ENCODE results near the gene DUS1L. TPM values are rescaled to one million over a fixed set of nuclear protein-coding genes. Genes with fewer than 3 reads are reported as not detected.

The DUS1L gene
- total and polyA plus RNA-seq, 4 donors: 40.0 to 179 (median 100.0) TPM

DNA sequence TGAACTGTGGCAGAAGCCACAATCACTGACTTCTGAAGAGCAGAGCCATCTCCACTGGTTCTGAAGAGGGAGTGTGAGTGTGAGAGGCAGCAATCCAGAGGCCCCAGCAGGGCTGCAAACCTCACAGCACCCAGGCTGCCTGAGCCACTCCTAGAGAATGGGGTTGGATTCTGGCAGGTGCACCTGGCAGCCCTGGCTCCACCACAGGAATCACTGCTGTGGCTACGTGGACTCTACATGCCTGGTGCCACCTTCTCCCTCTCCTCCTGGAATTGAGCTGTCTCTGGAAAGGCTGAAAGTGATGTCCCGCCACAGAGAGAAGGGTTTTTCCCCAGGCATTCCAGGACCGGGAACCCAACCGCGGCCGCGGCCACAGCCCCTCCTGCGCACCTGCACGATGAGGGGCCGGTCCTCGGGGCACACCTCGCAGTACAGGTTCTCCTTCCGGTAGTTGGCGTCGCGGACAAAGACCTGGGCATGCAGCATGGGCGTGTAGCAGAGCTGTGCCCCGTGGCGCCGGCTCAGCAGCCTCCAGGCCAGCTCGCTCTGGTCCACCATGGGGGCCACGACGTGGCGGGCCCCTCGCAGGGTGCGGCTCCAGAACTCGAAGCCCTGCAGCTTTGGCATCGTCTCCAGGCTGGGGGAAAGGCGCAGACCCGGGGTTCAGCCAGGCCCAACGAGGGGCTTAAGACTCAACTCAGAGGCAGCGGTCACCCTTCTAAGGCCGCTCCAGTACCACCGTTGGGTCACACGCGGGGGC lies 991 bp downstream of the DUS1L start:
- Histone ChIP-seq H3K36me3 (ENCODE audit: control insufficient read depth in 4 of 4, insufficient read depth in 4 of 4, low read length in 4 of 4) (peaks cover 0 to 43% (median 6%) of the 10 kb centered on the region in 4 donors), H3K9me3 (ENCODE audit: control insufficient read depth in 4 of 4, insufficient read depth in 3 of 4, low read length in 3 of 4) (no peaks in the 10 kb centered on the region), H3K4me3 (peak overlapping the region; percentile 81), H3K9ac (ENCODE audit: insufficient read depth in 1 of 2, low read length in 2 of 2) (no peak overlapping the region), H3K4me1 (ENCODE audit: control insufficient read depth in 5 of 5, insufficient read depth in 5 of 5, low read length in 5 of 5) (peaks cover 0 to 19% (median 10%) of the 10 kb centered on the region in 5 donors), H3K27ac (ENCODE audit: low read depth in 1 of 2, low read length in 1 of 2) (peak overlapping the region in 1 of 2 donors; percentile 28), H3K27me3 (ENCODE audit: control insufficient read depth in 3 of 3, insufficient read depth in 3 of 3, low read length in 2 of 3) (no peaks in the 10 kb centered on the region)
- TF ChIP-seq, protein P1, sequence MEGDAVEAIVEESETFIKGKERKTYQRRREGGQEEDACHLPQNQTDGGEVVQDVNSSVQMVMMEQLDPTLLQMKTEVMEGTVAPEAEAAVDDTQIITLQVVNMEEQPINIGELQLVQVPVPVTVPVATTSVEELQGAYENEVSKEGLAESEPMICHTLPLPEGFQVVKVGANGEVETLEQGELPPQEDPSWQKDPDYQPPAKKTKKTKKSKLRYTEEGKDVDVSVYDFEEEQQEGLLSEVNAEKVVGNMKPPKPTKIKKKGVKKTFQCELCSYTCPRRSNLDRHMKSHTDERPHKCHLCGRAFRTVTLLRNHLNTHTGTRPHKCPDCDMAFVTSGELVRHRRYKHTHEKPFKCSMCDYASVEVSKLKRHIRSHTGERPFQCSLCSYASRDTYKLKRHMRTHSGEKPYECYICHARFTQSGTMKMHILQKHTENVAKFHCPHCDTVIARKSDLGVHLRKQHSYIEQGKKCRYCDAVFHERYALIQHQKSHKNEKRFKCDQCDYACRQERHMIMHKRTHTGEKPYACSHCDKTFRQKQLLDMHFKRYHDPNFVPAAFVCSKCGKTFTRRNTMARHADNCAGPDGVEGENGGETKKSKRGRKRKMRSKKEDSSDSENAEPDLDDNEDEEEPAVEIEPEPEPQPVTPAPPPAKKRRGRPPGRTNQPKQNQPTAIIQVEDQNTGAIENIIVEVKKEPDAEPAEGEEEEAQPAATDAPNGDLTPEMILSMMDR (IDR thresholded peaks at IDR 0.05; ENCODE audit: control extremely low read depth, extremely low read depth): no peak
- ATAC-seq (ENCODE audit: insufficient read depth, low FRiP score) (no peak), DNase-seq (no peak)
- WGBS, 2 donors: 27 to 43% methylated on average over 36 of the region's 36 CpGs

DNA sequence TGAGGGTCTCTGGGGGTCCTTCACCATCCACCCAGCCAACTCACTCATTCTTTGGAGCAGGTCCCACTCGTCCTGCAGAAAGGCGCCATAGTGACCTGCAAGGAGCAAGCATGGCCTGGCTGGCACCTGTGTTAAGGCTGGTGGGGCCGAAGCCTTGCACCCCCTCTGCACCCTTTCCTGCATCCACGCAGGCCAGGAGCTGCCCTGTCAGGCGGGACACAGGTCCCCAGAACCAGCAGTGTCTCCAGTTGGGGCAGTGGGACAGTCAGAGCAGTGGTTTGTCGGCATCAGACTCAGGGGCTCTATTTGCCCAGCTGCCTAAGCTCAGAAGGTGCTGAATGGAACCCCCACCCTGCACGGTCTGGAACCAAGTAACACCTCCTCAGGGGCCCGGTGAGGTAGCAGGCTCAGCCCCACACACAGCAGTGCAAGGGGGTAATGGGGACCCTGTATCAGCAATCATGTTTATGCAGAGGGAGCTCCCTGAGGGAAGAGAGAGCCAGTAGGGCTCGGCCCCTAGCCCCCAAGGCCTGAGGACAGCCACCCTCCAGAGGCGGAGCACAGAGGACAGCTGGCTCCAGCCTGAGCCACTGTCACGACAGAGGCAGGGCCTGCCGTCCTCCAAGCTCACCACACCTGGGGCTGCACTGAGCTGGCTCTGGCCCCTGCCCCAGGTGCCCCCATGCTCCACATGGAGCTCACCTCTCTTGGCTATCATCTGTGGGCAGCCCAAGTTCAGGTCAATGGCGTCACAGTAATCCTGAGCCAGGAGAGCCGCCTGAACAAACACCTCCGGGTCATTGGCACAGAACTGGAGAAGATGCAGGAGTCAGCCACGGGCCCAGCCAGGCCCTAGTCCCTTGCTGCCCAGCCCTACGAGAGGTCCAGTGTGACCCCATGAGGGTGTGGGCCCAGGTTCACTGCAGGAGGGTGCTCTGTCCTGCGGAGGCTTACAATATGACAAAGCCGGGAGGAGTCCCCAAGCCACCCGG lies 1.9 kb downstream of the DUS1L start:
- no peak for DNase-seq
- Histone ChIP-seq H3K9ac (ENCODE audit: insufficient read depth in 1 of 2, low read length in 2 of 2) (no peak overlapping the region), H3K4me3 (no peak overlapping the region), H3K36me3 (ENCODE audit: control insufficient read depth in 4 of 4, insufficient read depth in 4 of 4, low read length in 4 of 4) (peaks cover 0 to 52% (median 6%) of the 10 kb centered on the region in 4 donors), H3K9me3 (ENCODE audit: control insufficient read depth in 4 of 4, insufficient read depth in 3 of 4, low read length in 3 of 4) (no peaks in the 10 kb centered on the region), H3K27me3 (ENCODE audit: control insufficient read depth in 3 of 3, insufficient read depth in 3 of 3, low read length in 2 of 3) (no peaks in the 10 kb centered on the region), H3K4me1 (ENCODE audit: control insufficient read depth in 5 of 5, insufficient read depth in 5 of 5, low read length in 5 of 5) (peaks cover 0 to 19% (median 10%) of the 10 kb centered on the region in 5 donors), H3K27ac (ENCODE audit: low read depth in 1 of 2, low read length in 1 of 2) (no peak overlapping the region)
- no peak for ATAC-seq (ENCODE audit: insufficient read depth, low FRiP score)
- 83 to 88% methylated on average over 20 of the region's 20 CpGs for WGBS, 2 donors
- TF ChIP-seq, protein P1 (IDR thresholded peaks at IDR 0.05; ENCODE audit: control extremely low read depth, extremely low read depth): no peak

DNA sequence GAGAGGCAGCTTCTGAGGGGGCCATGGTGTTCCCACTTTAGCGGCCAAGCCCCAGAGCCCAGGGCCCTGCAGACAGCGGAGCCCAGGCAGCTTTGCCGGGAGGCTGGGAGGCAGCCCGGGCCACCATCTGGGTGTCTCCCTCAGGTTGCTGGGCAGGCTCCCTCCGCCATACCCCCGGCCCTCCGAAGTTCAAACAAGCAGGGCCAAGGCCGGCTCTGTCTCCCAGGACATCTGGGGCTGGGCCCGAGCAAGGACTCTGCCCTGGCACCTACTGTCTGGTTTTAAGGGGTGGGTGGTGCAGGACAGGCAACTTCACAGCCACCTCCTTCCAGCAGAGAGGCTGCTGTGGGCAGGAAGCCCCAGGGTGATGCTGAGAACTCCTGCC lies 2.6 kb downstream of the DUS1L start:
- no peak overlapping the region for H3K4me3 ChIP-seq

More for the DNA sequence above, 2.6 kb downstream of the DUS1L start:
- TF ChIP-seq, protein P1 (IDR thresholded peaks at IDR 0.05; ENCODE audit: control extremely low read depth, extremely low read depth): no peak
- ATAC-seq (ENCODE audit: insufficient read depth, low FRiP score) (no peak), DNase-seq (no peak)
- H3K4me1 ChIP-seq (ENCODE audit: control insufficient read depth in 5 of 5, insufficient read depth in 5 of 5, low read length in 5 of 5): peaks cover 0 to 19% (median 10%) of the 10 kb centered on the region in 5 donors
- no peaks in the 10 kb centered on the region for H3K27me3 ChIP-seq (ENCODE audit: control insufficient read depth in 3 of 3, insufficient read depth in 3 of 3, low read length in 2 of 3)
- H3K36me3 ChIP-seq (ENCODE audit: control insufficient read depth in 4 of 4, insufficient read depth in 4 of 4, low read length in 4 of 4): peaks cover 0 to 60% (median 6%) of the 10 kb centered on the region in 4 donors
- no peak overlapping the region for H3K9ac ChIP-seq (ENCODE audit: insufficient read depth in 1 of 2, low read length in 2 of 2)
- no peak overlapping the region for H3K27ac ChIP-seq (ENCODE audit: low read depth in 1 of 2, low read length in 1 of 2)
- WGBS, 2 donors: 90 to 92% methylated on average over 9 of the region's 9 CpGs
- H3K9me3 ChIP-seq (ENCODE audit: control insufficient read depth in 4 of 4, insufficient read depth in 3 of 4, low read length in 3 of 4): no peaks in the 10 kb centered on the region

Measured in lung (tissue), 12 donors.